Fibroblast of lung (primary cell): ENCODE data around the gene MAT2A. TPM values are rescaled to one million over a fixed set of nuclear protein-coding genes. Genes with fewer than 3 reads are reported as not detected.

Experiments used
- DNase-seq, 2 donors: peaks; one replicate each; pipeline versions ENCODE4 v3.0.0 to v3.0.0-alpha.2; 2010; ENCODE audit warnings: low read depth in 2 of 2
- H2AFZ ChIP-seq: 2 replicates; pipeline ENCODE4 v1.5.1; 2012; ENCODE audit warnings: low read length, control low read depth, inconsistent platforms
- H3K27ac ChIP-seq: 2 replicates; pipeline ENCODE4 v1.5.1; 2011; ENCODE audit warnings: low read length, control low read depth; ENCODE audit not compliant: insufficient read depth
- H3K27me3 ChIP-seq: 2 replicates; pipeline ENCODE4 v1.5.1; 2011; ENCODE audit warnings: mild to moderate bottlenecking, low read length; ENCODE audit not compliant: control insufficient read depth, insufficient read depth
- H3K36me3 ChIP-seq: 2 replicates; pipeline ENCODE4 v1.5.1; 2011; ENCODE audit warnings: low read length; ENCODE audit not compliant: control insufficient read depth, insufficient read depth
- H3K4me1 ChIP-seq: 2 replicates; pipeline ENCODE4 v1.5.1; 2011; ENCODE audit warnings: low read length; ENCODE audit not compliant: control insufficient read depth, insufficient read depth; ENCODE audit errors: extremely low read depth
- H3K4me2 ChIP-seq: 2 replicates; pipeline ENCODE4 v1.5.1; 2011; ENCODE audit warnings: low read length, control low read depth; ENCODE audit not compliant: insufficient read depth; ENCODE audit errors: extremely low read depth
- H3K4me3 ChIP-seq, 4 experiments: fragments of 200-600 bp in 1 of 4; sonication (generic) in 1 of 4; replicated peaks in 1 of 4; 2 replicates each; pipeline ENCODE4 v1.5.1; 2011 to 2016; ENCODE audit warnings: low read length in 4 of 4, low read depth in 3 of 4, mild to moderate bottlenecking in 3 of 4, control low read depth in 2 of 4, inconsistent platforms in 1 of 4, mixed read lengths in 1 of 4; ENCODE audit not compliant: insufficient read depth in 1 of 4; ENCODE audit errors: control extremely low read depth in 1 of 4
- H3K79me2 ChIP-seq: 2 replicates; pipeline ENCODE4 v1.5.1; 2012; ENCODE audit warnings: mild to moderate bottlenecking, low read length, inconsistent platforms; ENCODE audit not compliant: control insufficient read depth, insufficient read depth
- H3K9ac ChIP-seq: 2 replicates; pipeline ENCODE4 v1.5.1; 2011; ENCODE audit warnings: mild to moderate bottlenecking, low read length, control low read depth; ENCODE audit not compliant: insufficient read depth
- H3K9me3 ChIP-seq: 2 replicates; pipeline ENCODE4 v1.5.1; 2012; ENCODE audit warnings: low read depth, low read length; ENCODE audit not compliant: control insufficient read depth, insufficient read depth
- H4K20me1 ChIP-seq: 2 replicates; pipeline ENCODE4 v1.5.1; 2011; ENCODE audit warnings: low read length; ENCODE audit not compliant: control insufficient read depth, insufficient read depth; ENCODE audit errors: extremely low read depth
- EZH2 ChIP-seq: IDR thresholded peaks from 2 replicates; pipeline ENCODE4 v1.5.1; 2012; ENCODE audit warnings: low read length, control low read depth, mild to moderate bottlenecking; ENCODE audit errors: missing control alignments
- polyA plus RNA-seq, 2 donors: library from polyadenylated mRNA; depleted of rRNA in 1 of 2; stranded (reverse) in 1 of 2; unstranded in 1 of 2; fragments of >200 nt; gene quantifications; 2 replicates each; pipeline ENCODE4 v1.2.1, GENCODE V29; 2011 to 2012; ENCODE audit warnings: missing spikeins in 1 of 2
- total RNA-seq: library from RNA; depleted of rRNA; stranded (reverse); fragments of >200 nt; gene quantifications from 2 replicates; pipeline ENCODE4 v1.2.1, GENCODE V29; 2014
- TF ChIP-seq, protein P1 (sequence below), 2 donors: IDR thresholded peaks in 1 of 2; conservative IDR thresholded peaks in 1 of 2; 1 replicate in 1 of 2; 2 replicates in 1 of 2; pipeline ENCODE4 v1.5.1; 2011 to 2012; ENCODE audit warnings: low read length in 2 of 2, control low read depth in 1 of 2, inconsistent platforms in 1 of 2, low read depth in 1 of 2, mild to moderate bottlenecking in 1 of 2

Gene MAT2A
- total and polyA plus RNA-seq, 2 donors (not counting 1 experiment from before 2014, with no cell fraction given) = 270 to 334 TPM

DNA sequence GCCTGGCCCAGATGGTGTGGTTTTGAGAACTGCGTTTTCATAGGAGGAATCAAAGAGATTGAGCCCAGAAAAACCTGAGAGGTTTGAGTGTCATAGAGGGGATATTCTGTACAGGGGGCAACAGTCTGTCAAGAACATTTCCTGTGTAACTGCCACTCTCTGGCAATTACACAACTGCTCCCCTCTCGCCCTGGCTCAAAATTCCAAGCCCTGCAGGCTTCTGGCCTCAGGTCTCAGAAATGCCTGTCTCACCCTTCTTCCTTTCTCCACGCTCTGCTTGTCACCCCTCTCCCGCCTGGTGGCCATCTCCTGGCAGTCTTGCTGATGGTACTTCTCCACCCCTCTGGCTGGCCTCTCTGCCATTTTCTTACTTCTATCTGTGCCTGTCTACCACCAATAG lies 49.3 kb downstream of the MAT2A start:
- H3K9me3 ChIP-seq = no peaks in the 10 kb centered on the region
- no peak overlapping the region for H3K9ac ChIP-seq
- H3K27ac ChIP-seq = no peak overlapping the region

DNA sequence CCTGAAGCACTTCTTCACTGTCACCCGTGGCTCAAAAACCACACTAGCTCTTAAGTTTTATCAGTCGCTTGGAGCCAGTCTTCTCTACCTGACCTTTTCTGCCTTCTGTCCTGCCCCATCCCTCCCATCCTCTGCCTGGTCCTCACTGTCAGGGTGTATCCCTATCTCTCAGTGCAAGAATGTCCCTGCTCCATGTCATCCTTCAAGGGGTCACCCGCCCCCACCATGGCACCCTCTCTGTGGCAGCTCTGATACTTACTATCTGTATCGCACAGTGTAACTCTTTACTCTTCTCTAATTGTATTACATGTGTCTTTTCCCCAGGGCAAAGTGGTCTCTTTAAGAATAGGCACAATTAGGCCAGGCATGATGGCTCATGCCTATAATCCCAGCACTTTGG lies 49.7 kb downstream of the MAT2A start:
- H3K36me3 ChIP-seq = peaks cover 1% of the 10 kb centered on the region
- H4K20me1 ChIP-seq = no peaks in the 10 kb centered on the region
- peaks cover 8% of the 10 kb centered on the region for H3K79me2 ChIP-seq
- H3K27ac ChIP-seq = no peak overlapping the region
- no peak overlapping the region for H2AFZ ChIP-seq
- no peak overlapping the region for H3K4me2 ChIP-seq
- no peak overlapping the region for H3K4me3 ChIP-seq
- DNase-seq = no peak
- no peak for TF ChIP-seq EZH2
- TF ChIP-seq, protein P1, sequence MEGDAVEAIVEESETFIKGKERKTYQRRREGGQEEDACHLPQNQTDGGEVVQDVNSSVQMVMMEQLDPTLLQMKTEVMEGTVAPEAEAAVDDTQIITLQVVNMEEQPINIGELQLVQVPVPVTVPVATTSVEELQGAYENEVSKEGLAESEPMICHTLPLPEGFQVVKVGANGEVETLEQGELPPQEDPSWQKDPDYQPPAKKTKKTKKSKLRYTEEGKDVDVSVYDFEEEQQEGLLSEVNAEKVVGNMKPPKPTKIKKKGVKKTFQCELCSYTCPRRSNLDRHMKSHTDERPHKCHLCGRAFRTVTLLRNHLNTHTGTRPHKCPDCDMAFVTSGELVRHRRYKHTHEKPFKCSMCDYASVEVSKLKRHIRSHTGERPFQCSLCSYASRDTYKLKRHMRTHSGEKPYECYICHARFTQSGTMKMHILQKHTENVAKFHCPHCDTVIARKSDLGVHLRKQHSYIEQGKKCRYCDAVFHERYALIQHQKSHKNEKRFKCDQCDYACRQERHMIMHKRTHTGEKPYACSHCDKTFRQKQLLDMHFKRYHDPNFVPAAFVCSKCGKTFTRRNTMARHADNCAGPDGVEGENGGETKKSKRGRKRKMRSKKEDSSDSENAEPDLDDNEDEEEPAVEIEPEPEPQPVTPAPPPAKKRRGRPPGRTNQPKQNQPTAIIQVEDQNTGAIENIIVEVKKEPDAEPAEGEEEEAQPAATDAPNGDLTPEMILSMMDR (conservative IDR thresholded peaks at IDR 0.05 in 1 of 2, IDR thresholded peaks at IDR 0.05 in 1 of 2; ENCODE audit: low read depth in 1 of 2, low read length in 2 of 2) = no peak
- H3K9me3 ChIP-seq = no peaks in the 10 kb centered on the region
- peaks cover 42% of the 10 kb centered on the region for H3K4me1 ChIP-seq
- H3K9ac ChIP-seq = no peak overlapping the region
- H3K27me3 ChIP-seq = no peaks in the 10 kb centered on the region

More for the DNA sequence above, 49.3 kb downstream of the MAT2A start:
- DNase-seq = no peak
- H3K79me2 ChIP-seq = peaks cover 8% of the 10 kb centered on the region
- no peaks in the 10 kb centered on the region for H4K20me1 ChIP-seq
- H2AFZ ChIP-seq = no peak overlapping the region
- H3K4me3 ChIP-seq = no peak overlapping the region
- H3K4me1 ChIP-seq = peaks cover 42% of the 10 kb centered on the region
- TF ChIP-seq, protein P1 (conservative IDR thresholded peaks at IDR 0.05 in 1 of 2, IDR thresholded peaks at IDR 0.05 in 1 of 2; ENCODE audit: low read depth in 1 of 2, low read length in 2 of 2) = no peak
- no peak for TF ChIP-seq EZH2
- peaks cover 1% of the 10 kb centered on the region for H3K36me3 ChIP-seq
- no peak overlapping the region for H3K4me2 ChIP-seq
- H3K27me3 ChIP-seq = no peaks in the 10 kb centered on the region

DNA sequence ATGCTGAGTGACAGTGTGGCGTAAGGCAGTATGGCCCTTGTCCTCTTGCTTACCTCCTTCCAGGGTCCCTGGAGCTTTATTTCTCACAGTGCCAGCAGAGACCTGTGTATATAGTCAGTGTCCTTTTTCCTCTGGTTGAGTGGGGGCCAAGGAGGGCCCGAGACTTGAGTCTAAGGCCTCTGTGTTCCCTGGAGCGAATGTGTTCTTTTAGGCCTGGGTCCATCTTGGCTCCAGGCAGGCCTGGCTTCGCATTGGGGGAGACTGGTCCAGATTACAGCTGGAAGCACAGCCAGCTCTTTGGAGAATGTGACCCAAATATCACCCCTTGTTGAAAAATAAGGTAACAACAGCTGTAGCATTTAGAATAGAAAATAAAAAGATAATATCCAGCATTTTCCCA lies 50.2 kb downstream of the MAT2A start:
- peak overlapping the region; percentile 26 for H3K27ac ChIP-seq
- no peak overlapping the region for H3K9ac ChIP-seq
- H3K79me2 ChIP-seq = peaks cover 8% of the 10 kb centered on the region
- H3K4me3 ChIP-seq = no peak overlapping the region
- H2AFZ ChIP-seq = no peak overlapping the region
- TF ChIP-seq, protein P1 (conservative IDR thresholded peaks at IDR 0.05 in 1 of 2, IDR thresholded peaks at IDR 0.05 in 1 of 2; ENCODE audit: low read depth in 1 of 2, low read length in 2 of 2) = no peak
- no peak for TF ChIP-seq EZH2
- no peak overlapping the region for H3K4me2 ChIP-seq
- no peaks in the 10 kb centered on the region for H3K9me3 ChIP-seq
- no peaks in the 10 kb centered on the region for H3K27me3 ChIP-seq
- H3K36me3 ChIP-seq = peaks cover 1% of the 10 kb centered on the region
- DNase-seq = no peak
- H4K20me1 ChIP-seq = no peaks in the 10 kb centered on the region
- H3K4me1 ChIP-seq = peaks cover 42% of the 10 kb centered on the region
